SHP77 treated with DMSO at 0.1 percent for 48 hours (cell line): ENCODE results near the gene LRRC28.

ENCODE experiments used
- DNase-seq: peaks from one replicate; lab custom pipeline; 2025; lab: John Stamatoyannopoulos, UW

LRRC28 gene

GRCh38 chr15:99416191-99417188, 165.2 kb downstream of the LRRC28 start:
- no peak for DNase-seq

- no peak for DNase-seq
These were observed 169.9 kb downstream of the LRRC28 start for GRCh38 chr15:99421172-99421656.

GRCh38 chr15:99421758-99422157, 170.5 kb downstream of the LRRC28 start:
- no peak for DNase-seq

GRCh38 chr15:99423186-99424130, 172.2 kb downstream of the LRRC28 start:
- DNase-seq, result no peak

GRCh38 chr15:99424131-99424571, 172.9 kb downstream of the LRRC28 start:
- no peak for DNase-seq

GRCh38 chr15:99424978-99425656, 173.8 kb downstream of the LRRC28 start:
- no peak for DNase-seq

- DNase-seq, result no peak
These were observed 174.5 kb downstream of the LRRC28 start for GRCh38 chr15:99425657-99426301.

GRCh38 chr15:99426431-99427105, 175.3 kb downstream of the LRRC28 start:
- DNase-seq, result no peak

- no peak for DNase-seq
These were observed 175.9 kb downstream of the LRRC28 start for GRCh38 chr15:99427210-99427609.

- no peak for DNase-seq
These were observed 176.5 kb downstream of the LRRC28 start for GRCh38 chr15:99427668-99428361.

GRCh38 chr15:99429681-99430081, 178.4 kb downstream of the LRRC28 start:
- DNase-seq, result no peak

GRCh38 chr15:99430881-99431401, 179.7 kb downstream of the LRRC28 start:
- DNase-seq, result no peak

- no peak for DNase-seq
These were observed 180.4 kb downstream of the LRRC28 start for GRCh38 chr15:99431661-99432091.

- no peak for DNase-seq
These were observed 181.2 kb downstream of the LRRC28 start for GRCh38 chr15:99432271-99433025.

GRCh38 chr15:99433026-99433756, 181.9 kb downstream of the LRRC28 start:
- no peak for DNase-seq

GRCh38 chr15:99433757-99434450, 182.6 kb downstream of the LRRC28 start:
- DNase-seq, result no peak

- DNase-seq, result no peak
These were observed 183.3 kb downstream of the LRRC28 start for GRCh38 chr15:99434506-99435112.
